Muscle of back (tissue), 11 donors: ENCODE results near the gene PKD1L1. TPM values are rescaled to one million over a fixed set of nuclear protein-coding genes. Genes with fewer than 3 reads are reported as not detected.
"Not testable (repeated sequence)": the region's sequence is repeated elsewhere in the genome, so short reads cannot be mapped to it uniquely, and the experiment has no call there.

Experiments used
- DNase-seq, 3 donors: peaks; one replicate each; pipeline versions ENCODE4 v3.0.0 to v3.0.0-alpha.2; 2013
- polyA plus RNA-seq, 10 donors: library from polyadenylated mRNA; unstranded; fragments of 120-200 nt; gene quantifications; one replicate each; pipeline ENCODE4 v1.2.1, GENCODE V29; 2013; ENCODE audit not compliant: insufficient read length in 10 of 10

Gene PKD1L1
- polyA plus RNA-seq, 10 donors: 0.14 to 1.4 (median 0.67) TPM

DNA sequence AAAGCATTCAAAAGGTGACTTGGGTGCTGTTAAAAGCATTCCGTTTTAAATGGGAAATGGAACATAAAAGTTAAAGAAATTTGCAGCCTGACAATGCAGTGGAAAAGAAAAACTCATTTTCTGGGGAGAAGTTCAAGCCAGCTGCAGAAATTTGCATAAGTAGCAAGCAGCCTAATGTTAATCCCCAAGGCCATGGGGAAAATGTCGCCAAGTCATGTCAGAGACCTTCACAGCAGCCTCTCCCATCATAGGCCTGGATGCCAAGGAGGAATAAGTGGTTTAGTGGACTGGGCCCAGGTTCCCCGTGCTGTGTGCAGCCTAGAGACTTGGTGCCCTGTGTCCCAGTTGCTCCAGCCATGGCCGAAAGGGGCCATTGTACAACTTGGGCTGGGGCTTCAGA, 154.2 kb downstream of the PKD1L1 start:
- DNase-seq: no peak

DNA sequence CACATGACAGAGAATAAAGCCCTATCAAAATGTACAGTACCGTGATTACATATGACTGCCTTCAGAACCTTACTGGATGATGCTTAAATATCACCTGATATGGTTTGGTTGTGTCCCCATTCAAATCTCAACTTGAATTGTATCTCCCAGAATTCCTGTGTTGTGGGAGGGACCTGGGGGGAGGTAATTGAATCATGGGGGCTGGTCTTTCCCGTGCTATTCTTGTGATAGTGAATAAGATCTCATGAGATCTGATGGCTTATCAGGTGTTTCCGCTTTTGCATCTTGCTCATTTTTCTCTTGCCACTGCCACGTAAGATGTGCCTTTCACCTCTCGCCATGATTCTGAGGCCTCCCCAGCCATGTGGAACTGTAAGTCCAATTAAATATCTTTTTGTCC, 155.1 kb downstream of the PKD1L1 start:
- DNase-seq: not testable (repeated sequence)

DNA sequence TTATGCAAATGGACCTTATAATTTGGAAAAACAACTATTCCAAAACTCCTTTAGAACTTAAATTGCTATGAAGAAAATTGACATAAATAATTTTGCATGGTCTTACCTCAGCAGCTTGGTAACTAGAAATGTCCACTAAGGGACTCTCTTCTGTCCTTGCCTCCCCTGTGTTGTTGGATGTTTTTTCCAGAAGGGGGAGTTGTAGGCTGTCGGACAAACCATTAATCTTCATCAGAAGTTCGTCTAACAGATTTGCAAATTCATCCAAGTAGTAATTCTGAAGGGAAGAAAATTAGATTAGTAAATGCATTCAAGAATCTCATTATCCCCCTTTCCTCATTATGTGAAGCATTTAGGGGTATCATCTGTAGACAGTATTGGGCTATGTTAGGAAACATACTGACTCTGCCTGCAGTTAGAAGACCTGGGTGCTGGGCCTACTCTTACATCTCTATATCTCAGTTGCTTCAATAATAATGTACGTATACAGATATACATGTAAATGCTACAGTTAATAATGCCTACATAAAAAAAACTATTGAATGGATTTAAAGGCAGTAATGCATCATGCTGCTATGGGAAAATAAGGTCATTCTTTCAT, 155.6 kb downstream of the PKD1L1 start:
- no peak for DNase-seq

DNA sequence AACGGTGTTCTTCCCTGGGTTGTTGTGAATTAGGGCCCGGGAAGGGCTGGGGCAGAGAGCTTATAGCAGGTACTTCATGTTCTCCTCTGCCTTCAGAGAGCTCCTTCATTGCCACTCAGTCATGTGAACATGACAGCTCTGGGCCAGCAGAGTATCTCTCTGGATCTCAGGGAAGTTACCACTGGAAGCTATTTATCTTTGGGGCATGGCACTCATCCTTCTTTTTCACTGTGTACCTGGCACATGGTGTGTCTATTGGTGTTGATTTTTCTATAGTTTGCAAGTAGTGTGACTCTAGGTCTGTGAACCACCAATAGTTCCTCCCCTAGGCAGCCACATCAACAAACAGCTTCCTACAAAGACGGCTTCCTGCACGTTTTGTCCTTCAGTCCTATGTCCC, 156.6 kb downstream of the PKD1L1 start:
- DNase-seq: no peak

DNA sequence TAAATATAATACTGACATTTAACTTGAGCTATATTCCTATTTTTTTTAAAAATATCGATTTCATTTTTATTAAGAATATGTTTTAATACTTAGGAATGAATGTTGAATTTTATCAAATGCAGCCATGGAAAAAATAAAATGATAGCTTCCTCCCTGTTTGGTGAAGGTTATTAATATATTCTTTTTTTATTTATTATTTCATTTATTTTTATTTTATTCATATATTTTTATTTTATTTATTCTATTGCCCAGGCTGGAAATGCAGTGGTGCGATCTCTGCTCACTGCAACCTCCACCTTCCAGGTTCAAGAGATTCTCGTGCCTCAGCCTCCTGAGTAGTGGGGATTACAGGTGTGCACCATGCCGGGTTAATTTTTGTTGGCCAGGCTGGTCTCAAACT, 160.2 kb downstream of the PKD1L1 start:
- no peak for DNase-seq

DNA sequence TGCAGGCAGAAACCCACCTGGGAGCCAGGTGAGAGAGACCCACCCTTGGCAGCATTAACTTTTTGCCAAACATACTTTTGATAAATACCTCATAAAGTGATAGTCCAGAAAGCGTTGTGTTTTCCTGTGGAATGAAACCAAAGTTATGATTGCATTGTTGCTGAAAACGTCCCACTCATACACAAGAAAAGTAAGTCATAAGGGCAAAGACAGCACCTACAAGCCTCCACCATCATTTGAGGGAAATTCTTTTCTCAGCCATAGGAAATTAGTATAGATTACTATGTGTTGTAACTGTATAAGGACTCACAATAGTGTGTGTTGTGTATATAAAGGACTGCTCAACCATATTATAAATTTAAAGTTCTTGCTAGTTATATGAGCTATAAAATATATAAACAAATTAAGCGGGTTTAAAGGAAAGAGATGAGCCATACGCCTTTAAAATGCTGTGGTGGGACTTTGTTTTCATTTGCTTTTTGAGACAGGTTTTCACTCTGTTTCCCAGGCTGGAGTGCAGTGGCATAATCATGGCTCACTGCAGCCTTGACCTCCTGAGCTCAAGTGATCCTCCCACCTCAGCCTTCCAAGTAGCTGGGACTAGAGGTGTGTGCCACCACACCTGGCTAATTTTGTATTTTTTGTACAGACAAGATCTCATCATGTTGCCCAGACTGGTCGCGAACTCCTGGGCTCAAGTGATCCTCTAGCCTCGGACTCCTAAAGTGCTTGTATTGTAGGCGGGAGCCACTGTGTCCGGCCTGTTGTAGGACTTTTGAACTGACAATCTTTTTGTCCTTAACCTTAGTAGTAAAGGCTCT, 160.8 kb downstream of the PKD1L1 start:
- DNase-seq: no peak

DNA sequence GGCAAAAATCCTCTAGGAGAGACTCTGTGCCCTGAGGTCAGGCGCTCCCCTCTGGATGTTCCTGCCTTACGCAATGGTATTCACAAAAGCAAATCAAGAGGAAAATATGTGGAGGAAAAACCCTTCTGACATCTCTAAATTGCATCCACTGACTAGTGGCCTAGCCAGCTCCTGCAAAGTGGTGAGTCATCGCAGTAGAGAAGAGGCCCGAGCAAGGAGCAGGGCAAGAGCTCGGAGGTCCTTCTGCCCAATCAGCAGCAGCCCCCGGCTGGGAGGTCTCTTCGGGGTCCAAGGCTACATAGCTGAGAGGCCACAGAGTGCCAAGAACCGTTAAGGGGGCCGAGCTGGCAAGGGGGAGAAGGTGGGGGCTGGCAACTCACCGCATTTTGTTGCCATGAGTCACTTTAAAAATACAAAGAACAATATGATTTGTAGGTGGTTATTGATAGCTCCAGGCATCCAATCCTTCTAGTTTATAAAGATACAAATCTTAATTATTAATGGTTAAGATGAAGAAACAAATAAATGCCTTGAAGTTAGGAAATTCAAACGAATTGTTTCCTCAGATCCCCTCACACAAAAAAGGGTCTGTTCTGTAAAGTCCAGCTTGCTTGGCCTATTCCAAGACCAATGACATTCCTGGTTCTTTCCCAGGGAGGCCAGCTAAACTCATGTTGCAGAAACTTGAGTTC, 161.6 kb downstream of the PKD1L1 start:
- peak in 2 of 3 donors; percentile 74 to 98 for DNase-seq

DNA sequence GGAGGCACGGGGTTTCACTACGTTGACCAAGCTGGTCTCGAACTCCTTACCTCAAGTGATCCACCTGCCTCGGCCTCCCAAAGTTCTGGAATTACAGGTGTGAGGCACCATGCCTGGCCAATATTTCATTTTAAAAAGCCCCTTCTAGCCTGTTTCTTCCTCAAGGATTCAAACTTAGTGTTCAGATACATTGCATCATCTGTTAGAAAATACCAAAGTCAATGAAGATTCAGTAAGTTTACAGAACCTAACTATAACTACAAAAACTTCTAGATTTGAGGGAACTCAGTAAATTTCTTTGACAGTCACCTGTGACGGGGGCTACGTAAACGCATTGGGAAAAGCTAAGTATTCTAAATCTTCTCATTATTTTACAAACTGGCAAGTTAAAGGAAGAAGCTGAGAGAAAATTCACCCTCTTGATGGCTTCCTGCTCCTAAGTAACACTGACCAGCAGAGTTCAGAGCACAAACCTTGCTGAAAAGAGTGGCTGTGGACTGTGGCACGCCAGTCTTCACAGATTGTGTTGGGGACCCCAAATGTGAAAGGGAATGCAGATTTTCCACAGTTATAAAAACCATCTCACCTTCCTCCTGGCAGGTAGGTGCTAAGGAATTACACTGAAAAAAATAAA, 162.2 kb downstream of the PKD1L1 start:
- DNase-seq: no peak

DNA sequence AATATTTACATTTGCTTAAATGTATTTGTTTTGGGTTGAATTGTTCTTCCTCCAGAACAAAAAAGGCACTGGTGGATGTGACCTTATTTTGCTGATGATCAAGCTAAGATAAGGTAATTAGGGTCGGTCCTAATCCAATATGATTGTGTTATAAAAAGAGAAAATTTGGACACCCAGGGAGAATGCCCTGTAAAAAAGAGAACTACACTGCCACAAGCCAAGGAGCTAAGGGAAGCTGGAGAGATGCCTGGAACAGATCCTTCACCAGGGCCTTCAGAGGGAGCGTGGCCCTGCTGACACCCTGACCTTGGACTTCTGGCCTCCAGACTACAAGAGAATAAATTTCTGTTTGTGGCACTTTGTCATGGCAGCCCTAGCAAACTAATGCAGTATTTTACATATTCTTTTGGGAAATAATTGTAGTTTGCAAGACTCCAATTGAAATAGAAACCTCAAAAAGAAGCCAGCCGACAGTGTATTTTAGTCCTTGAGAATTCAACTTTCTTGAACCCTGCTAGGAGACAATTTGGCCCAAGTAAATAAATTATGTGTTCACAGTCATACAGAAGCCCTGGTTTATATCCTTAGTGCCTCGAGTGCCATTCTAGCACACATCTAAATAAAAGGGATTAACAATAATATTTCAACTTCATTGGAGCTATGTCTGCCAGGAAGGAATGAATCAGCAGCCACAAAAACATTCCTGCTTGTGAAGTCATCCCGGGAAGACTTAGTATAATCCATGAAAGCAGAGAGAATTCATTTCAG, 164.6 kb downstream of the PKD1L1 start:
- DNase-seq: peak; percentile 81 to 96 (median 90)

DNA sequence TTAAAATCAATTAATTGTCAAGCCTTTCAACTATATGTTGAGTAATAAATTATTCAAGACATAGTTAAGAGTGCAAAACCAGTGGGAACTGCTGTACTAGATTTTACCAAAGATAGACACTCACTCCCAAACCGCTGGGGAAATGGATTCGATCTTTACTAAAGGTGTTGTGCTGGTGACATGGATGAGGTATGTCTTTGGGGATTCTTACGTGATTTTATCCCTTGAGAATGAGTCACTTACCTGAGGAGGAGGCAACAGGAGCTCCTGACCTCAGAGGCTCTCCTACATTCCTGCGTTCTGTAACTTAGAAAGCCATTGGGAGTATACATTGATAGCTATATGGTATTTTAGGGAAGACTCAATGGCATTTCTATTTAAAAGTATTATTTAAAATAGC, 165.5 kb downstream of the PKD1L1 start:
- DNase-seq: no peak

DNA sequence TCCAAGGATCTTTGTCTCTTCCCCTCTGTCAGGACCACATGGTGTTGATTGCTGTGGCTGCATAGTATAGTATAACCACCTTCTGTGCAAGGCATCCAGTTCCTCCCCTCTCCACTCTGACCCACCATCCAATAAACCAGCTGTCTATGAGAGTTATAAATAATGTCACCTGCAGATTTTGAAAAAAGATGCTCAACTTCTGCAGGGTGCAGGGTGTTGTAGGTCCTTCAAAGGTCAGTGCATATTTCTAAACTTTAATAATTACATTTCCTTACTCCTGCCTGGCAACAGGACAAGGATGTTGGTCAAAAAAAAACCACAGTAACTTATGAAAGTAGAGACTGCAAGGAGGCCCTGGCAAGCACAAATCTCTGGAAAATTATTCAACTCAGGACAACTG, 166.2 kb downstream of the PKD1L1 start:
- DNase-seq: peak in 2 of 3 donors; percentile 67 to 74

DNA sequence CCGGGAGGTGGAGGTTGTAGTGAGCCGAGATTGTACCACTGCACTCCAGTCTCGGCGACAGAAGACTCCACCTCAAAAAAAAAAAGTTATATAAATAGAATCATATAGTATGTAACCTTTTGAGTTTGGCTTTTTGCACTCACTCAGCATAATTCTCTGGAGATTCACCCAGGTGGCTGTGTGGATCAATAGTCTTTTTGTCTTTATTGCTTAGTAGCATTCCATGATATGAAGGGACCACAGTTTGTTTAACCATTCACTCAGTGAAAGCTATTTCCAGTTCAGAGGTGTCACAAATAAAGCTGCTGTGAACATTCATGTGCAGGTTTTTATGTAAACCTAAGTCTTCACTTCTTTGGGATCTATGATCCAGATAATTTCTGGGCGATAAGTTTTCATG, 167.7 kb downstream of the PKD1L1 start:
- no peak for DNase-seq

DNA sequence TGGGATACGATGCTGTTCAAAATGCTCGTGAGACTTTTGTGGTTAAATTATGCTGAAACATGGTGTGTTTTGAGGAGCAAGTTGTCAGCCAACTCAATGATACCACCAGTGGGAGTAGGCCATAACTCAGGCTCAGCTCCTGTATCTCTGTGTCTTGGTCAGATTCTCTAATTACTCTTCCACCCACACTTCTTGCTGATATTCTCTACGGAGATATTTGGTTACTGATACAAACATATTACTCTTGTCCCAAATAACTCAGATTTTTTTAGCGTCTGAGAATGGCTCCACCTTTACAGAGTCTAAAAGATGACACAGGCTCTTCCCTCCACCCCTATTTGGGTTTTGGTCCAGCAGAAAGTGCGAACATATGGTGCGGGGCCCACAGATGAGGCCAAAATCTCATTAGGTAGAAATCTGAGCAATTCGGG, 168.9 kb downstream of the PKD1L1 start:
- no peak for DNase-seq

DNA sequence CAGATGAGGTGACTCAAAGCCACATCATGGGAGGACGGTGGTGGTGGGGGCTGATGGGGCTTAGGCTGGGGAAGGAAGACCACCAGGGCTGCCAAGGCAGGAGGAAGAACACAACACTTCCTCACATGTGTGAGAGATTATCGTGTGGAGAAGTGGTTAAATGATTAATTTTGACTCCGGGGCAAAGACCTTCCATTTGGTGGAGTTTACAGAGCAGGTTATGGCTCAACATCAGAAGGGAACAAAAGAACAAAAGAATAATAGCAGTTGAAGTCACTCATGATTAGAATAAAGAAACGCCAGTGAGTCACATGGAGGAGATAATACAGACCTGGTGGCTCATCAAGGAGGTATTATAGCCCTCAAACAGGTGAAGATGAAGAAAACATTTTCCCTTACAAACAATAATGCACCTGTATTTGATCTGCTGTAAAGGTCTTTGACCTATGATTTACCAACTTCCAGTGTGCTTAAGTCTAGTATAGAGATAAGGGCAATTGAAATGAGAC, 170.1 kb downstream of the PKD1L1 start:
- DNase-seq: no peak

DNA sequence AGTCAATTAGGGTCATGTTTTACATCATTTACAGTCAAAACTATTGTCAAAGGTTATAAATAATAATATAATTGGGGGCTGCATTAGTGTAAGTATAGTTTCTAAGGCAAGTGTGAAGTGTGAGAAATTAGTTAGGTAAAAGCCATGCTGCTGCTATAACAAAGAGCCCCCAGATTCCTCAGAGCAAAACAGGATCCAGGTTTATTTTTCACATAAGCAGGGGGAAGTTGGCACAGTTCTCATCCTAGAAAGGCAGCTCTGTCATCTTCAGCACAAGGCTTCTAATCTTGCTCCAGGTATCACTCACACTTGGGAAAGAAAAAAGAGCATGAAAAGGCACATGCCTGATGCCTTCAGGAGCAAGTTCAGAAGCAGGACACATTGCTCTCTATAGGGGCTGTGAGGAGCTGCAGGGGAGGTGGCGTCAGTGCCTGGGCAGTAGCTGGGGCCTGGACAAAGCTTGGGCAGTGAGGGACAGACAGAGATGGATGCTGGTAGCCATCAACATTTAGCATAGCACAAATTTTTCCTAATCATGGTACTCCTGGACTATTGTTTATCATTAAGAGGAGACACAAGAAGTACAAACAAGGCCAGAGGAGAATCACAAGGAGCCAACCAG, 170.6 kb downstream of the PKD1L1 start:
- no peak for DNase-seq

DNA sequence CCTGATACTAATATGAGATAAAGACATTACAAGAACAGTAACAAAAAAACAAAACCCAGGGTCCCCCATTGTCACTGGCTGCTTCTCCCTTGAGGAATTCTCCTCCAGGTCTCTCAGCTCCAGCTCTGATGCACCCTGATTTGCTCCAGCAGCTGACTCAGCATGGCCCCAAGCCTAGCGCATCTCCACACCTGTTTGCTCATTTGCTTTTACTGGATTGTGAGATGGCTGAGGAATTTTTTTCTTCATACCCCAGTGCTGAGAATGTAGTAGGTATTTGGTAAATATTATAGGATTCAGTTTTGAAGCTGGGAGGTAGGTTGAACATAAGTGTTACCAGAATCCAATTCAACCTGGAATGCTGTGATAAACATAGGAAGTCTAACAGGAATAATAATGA, 171.9 kb downstream of the PKD1L1 start:
- DNase-seq: no peak

DNA sequence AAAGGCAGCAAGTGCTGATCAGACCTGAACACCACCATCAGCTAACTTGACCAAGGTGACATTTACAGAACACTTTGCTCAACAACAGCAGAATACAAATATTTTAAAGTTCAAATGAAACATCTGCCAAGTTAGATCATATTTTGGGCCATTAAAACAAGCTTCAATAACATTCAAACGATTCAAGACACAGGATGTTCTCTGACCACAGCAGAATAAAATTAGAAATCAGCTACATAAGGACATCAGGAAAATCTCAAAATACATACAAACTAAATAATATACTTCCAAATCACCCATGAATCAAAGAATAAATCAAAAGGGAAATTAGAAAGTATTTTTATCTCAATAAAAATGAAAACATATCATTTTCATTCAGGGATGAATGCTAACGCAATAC, 173.0 kb downstream of the PKD1L1 start:
- no peak for DNase-seq

DNA sequence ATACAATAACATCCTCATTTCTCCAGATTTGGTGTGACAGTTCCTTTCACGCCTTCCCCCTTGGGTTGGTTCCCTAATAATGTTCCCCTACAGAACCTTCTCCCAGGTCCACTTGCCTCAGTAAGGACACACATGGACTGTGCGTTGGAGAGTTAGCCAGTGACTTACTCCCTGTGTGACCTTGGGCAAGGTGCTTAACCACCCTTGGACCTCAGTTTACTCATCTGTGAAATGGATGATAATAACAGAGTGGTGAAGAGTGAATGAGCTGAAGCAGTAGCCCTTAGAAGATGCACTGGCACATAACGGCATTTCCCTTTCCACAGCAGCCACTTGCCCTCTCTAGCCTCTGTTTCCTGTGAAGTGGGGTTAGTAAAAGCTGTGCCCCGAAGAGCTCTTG, 175.8 kb downstream of the PKD1L1 start:
- DNase-seq: no peak

DNA sequence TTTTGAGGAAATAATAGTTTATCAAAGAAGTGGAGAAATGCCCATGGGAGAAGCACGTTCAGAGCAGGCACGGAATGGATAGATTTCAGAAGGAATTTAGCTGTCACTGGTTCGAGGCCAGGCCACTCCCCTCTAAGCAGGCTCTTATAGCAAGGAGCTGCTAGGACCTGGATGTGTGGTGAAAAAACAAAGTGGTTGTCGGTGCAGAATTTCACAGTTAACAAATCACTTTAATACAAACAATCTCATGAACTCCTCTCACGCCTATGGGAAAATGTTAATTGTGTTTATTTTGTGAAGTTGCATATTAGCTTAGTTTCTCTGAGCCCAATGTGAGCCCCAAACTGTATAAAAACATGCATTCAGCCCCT, 176.3 kb downstream of the PKD1L1 start:
- DNase-seq: no peak

DNA sequence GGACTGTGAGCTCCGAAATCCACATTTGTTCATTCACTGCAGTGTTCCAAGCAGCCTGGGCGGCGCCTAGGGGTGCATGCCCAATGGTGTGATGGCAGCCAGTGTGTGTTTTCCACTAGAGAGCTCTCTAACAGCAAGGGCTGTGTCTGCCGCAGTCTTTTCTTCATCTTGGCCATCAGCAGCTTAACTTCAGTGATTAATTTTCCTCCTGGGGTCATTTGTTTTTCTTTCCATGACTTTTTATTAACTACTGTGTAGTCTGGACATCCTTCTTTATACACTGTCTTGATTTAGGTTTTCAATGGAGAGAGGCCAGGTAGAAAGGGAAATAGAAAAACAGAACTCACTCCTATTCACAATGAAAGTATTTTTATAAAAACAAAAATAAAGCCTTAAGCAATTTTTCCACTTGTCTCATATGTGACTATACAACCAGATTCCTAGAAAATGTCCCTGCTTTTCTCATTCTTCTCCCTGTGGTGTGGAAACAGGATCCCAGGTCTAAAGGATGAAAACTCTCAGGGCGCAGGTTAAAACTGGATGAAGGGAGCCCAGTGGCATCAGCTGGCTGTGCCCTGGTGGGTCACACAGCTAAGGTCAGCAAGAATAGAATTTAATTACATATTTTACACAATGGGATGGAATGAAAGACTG, 176.8 kb downstream of the PKD1L1 start:
- DNase-seq: peak in 2 of 3 donors; percentile 52 to 77
